Activated naive CD4-positive, alpha-beta T cell treated with anti-CD3 and anti-CD28 coated beads, Interleukin-2, amount 50 U/mL, for 72 hours (primary cell): ENCODE measurements around the gene PCDHB11. TPM values are rescaled to one million over a fixed set of nuclear protein-coding genes. Genes with fewer than 3 reads are reported as not detected.

Experiments used
- total RNA-seq, 2 donors: library from RNA; stranded (reverse); gene quantifications; one replicate each; pipeline ENCODE4 v1.2.3, GENCODE V29; 2022

PCDHB11 gene
- total RNA-seq, 2 donors from 2014 or later, result not detected

Other genes starting within 250 kb of the PCDHB11 start
- not detected for gene PCDHAC2, start 233.2 kb upstream of the PCDHB11 start, total RNA-seq
- not detected for gene PCDHB1, start 148.3 kb upstream of the PCDHB11 start, total RNA-seq
- gene PCDHB2, start 105.0 kb upstream of the PCDHB11 start, total RNA-seq, result not detected
- not detected for gene PCDHB3, start 99.2 kb upstream of the PCDHB11 start, total RNA-seq
- not detected for gene PCDHB4, start 77.8 kb upstream of the PCDHB11 start, total RNA-seq
- under 1 TPM in 1 of 2 donors, not detected in 1; 0.08 TPM for gene PCDHB5, start 64.4 kb upstream of the PCDHB11 start, total RNA-seq
- gene PCDHB6, start 49.6 kb upstream of the PCDHB11 start, total RNA-seq, result not detected
- not detected for gene PCDHB7, start 27.0 kb upstream of the PCDHB11 start, total RNA-seq
- gene PCDHB8, start 21.8 kb upstream of the PCDHB11 start, total RNA-seq, result not detected
- not detected for gene PCDHB16, start 17.2 kb upstream of the PCDHB11 start, total RNA-seq
- gene PCDHB9, start 12.5 kb upstream of the PCDHB11 start, total RNA-seq, result not detected
- not detected for gene PCDHB10, start 7.3 kb upstream of the PCDHB11 start, total RNA-seq
- gene PCDHB12, start 9.1 kb downstream of the PCDHB11 start, total RNA-seq, result not detected
- gene PCDHB13, start 14.3 kb downstream of the PCDHB11 start, total RNA-seq, result not detected
- not detected for gene PCDHB14, start 23.7 kb downstream of the PCDHB11 start, total RNA-seq
- not detected for gene PCDHB15, start 45.8 kb downstream of the PCDHB11 start, total RNA-seq
- under 1 TPM in 1 of 2 donors, not detected in 1; 0.23 TPM for gene SLC25A2, start 104.4 kb downstream of the PCDHB11 start, total RNA-seq
- gene TAF7, start 121.2 kb downstream of the PCDHB11 start, total RNA-seq, result 10 to 100 TPM; 44.7 to 46.7 TPM
- gene PCDHGA1, start 130.9 kb downstream of the PCDHB11 start, total RNA-seq, result under 1 TPM in 1 of 2 donors, not detected in 1; 0.11 TPM
- gene PCDHGA2, start 139.1 kb downstream of the PCDHB11 start, total RNA-seq, result not detected
- gene PCDHGA3, start 144.2 kb downstream of the PCDHB11 start, total RNA-seq, result not detected
- not detected for gene PCDHGB1, start 150.5 kb downstream of the PCDHB11 start, total RNA-seq
- not detected for gene PCDHGA4, start 155.4 kb downstream of the PCDHB11 start, total RNA-seq
- under 1 TPM; 0.12 to 0.20 TPM for gene PCDHGB2, start 160.4 kb downstream of the PCDHB11 start, total RNA-seq
- gene PCDHGA5, start 164.5 kb downstream of the PCDHB11 start, total RNA-seq, result under 1 TPM in 1 of 2 donors, not detected in 1; 0.09 TPM
- gene PCDHGB3, start 170.6 kb downstream of the PCDHB11 start, total RNA-seq, result under 1 TPM; 0.09 to 0.14 TPM
- gene PCDHGA6, start 174.3 kb downstream of the PCDHB11 start, total RNA-seq, result under 1 TPM; 0.08 to 0.09 TPM
- gene PCDHGA7, start 183.1 kb downstream of the PCDHB11 start, total RNA-seq, result not detected
- gene PCDHGB4, start 188.1 kb downstream of the PCDHB11 start, total RNA-seq, result not detected
- gene PCDHGA8, start 193.0 kb downstream of the PCDHB11 start, total RNA-seq, result not detected
- under 1 TPM in 1 of 2 donors, not detected in 1; 0.12 TPM for gene PCDHGB5, start 198.3 kb downstream of the PCDHB11 start, total RNA-seq
- under 1 TPM in 1 of 2 donors, not detected in 1; 0.23 TPM for gene PCDHGA9, start 203.2 kb downstream of the PCDHB11 start, total RNA-seq
- gene PCDHGB6, start 208.4 kb downstream of the PCDHB11 start, total RNA-seq, result under 1 TPM in 1 of 2 donors, not detected in 1; 0.08 TPM
- gene PCDHGA10, start 213.4 kb downstream of the PCDHB11 start, total RNA-seq, result not detected
- under 1 TPM in 1 of 2 donors, not detected in 1; 0.08 TPM for gene PCDHGB7, start 218.1 kb downstream of the PCDHB11 start, total RNA-seq
- under 1 TPM; 0.09 to 0.14 TPM for gene PCDHGA11, start 221.4 kb downstream of the PCDHB11 start, total RNA-seq
- gene PCDHGA12, start 230.9 kb downstream of the PCDHB11 start, total RNA-seq, result under 1 TPM; 0.10 to 0.16 TPM